IPS-NIHi7 (cell line): ENCODE data around the gene CACFD1.
"Not testable (repeated sequence)": the region's sequence is repeated elsewhere in the genome, so short reads cannot be mapped to it uniquely, and the experiment has no call there.

Experiments
- DNase-seq: peaks from one replicate; pipeline ENCODE4 v3.0.0; 2012; ENCODE audit warnings: mixed read lengths; ENCODE audit errors: extremely low spot score

Gene CACFD1

DNA sequence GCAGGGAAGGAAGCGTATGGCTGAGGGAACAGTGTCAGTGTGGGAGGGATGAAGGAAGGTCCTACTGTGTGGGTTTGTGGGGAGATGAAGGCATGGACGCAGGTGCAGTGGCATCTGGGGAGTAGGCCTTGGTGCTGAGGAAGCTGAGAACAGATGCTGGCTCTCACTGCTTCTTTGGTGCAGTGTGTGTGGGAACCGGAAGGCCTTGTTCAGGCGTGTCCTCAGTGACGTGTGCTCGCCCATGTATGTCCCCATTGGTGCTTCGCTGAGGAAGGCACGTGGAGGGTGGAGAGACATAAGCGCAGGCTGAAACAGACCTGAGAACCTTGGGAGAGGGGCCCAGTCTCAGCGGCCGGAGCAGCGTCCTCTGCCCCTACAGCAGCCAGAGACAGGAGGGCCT is 18.9 kb upstream of the CACFD1 start:
- DNase-seq: no peak

DNA sequence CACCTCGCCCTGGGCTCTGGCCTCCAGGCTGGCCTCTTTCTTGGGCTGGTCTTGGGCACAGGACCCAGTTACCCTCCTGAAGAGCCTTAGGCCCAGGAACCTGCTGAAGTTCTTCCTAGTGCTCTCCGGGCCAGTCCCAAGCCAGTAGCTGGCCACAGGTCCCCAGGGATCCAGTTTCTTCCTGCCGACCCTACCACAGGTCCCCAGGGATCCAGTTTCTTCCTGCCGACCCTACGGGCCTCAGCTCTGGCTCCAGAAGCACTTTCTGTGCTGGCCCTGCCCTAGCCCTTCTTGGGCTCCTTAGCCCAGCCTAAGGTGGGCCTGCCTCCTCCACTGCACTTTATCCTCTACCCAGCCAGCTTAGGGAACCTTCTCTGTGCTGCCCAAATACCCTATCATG is 18.2 kb upstream of the CACFD1 start:
- DNase-seq: no peak

- DNase-seq: no peak
Measured at GRCh38 chr9:133443248-133443647, 16.5 kb upstream of the CACFD1 start.

GRCh38 chr9:133443982-133444381 is 15.8 kb upstream of the CACFD1 start:
- no peak for DNase-seq

GRCh38 chr9:133445293-133445969 is 14.3 kb upstream of the CACFD1 start:
- no peak for DNase-seq

GRCh38 chr9:133448487-133448972 is 11.2 kb upstream of the CACFD1 start:
- no peak for DNase-seq

DNA sequence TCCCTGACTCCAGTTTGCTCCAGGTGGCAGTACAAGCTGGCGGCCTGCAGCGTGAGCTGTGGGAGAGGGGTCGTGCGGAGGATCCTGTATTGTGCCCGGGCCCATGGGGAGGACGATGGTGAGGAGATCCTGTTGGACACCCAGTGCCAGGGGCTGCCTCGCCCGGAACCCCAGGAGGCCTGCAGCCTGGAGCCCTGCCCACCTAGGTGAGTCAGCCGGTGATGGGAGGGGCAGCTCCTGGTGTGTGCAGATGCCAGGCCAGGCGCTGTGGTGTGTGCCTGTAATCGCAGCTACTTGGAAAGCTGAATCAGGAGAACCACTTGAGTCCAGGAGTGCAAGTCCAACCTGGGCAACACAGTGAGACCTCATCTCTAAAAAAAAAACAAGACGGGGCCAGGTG is 10.0 kb upstream of the CACFD1 start:
- DNase-seq: no peak

DNA sequence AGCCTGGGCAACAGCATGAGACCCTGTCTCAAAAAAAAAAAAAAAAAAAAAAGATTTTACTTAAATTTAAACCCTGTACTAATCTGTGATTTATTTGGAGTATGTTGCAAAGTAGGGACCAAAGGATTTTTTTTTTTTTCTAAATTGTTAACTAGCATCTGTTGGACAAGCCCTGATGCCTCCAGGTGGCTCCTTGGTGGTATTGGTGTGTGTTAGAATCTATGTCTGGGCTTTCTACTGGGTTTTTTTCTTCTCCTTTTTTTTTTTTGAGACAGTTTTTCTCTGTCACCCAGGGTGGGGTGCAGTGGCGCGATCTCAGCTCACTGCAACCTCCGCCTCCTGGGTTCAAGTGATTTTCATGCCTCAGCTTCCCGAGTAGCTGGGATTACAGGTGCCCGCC is 7.9 kb upstream of the CACFD1 start:
- not testable (repeated sequence) for DNase-seq

GRCh38 chr9:133452562-133452961 is 7.2 kb upstream of the CACFD1 start:
- DNase-seq: no peak

GRCh38 chr9:133453651-133454050 is 6.1 kb upstream of the CACFD1 start:
- DNase-seq: no peak

GRCh38 chr9:133454325-133454724 is 5.5 kb upstream of the CACFD1 start:
- DNase-seq: no peak

- DNase-seq: no peak
Measured at GRCh38 chr9:133454943-133455673, 4.7 kb upstream of the CACFD1 start.

- DNase-seq: no peak
Measured at GRCh38 chr9:133455936-133456335, 3.8 kb upstream of the CACFD1 start.

GRCh38 chr9:133456409-133456808 is 3.4 kb upstream of the CACFD1 start:
- no peak for DNase-seq

DNA sequence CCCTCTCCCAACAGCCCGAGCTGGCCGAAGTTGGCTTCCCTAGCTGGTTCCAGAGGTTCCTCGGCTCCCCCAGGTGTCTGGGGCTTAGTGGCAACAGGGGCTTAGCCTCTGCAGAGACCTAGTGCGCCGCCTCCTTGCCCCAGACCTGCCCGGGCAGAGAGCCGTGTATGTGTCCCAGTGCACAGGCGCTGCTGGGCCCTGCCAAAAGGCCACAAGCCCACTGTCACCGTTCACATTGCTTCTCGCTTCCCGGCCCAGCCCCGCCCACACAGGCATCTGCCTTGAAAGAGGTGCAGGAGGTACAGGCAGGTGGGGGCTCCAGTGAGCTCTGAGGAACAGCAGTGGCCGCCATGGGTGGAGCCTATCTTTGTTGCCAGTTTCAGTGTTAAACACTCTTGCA is 2.5 kb upstream of the CACFD1 start:
- peak; percentile 40 for DNase-seq

DNA sequence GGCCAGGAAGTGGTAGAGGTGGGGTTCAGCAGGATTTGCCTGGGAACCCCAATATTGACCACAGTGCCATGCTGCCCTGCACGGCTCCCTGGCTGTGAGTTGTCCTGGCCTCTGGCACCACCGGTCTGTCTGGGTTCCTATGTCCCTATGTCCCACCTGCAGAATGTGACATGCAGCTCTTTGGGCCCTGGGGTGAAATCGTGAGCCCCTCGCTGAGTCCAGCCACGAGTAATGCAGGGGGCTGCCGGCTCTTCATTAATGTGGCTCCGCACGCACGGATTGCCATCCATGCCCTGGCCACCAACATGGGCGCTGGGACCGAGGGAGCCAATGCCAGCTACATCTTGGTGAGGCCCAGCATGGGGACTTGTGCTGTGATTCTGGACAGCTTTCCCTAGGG is 2.0 kb upstream of the CACFD1 start:
- no peak for DNase-seq

- no peak for DNase-seq
Measured at GRCh38 chr9:133458643-133459312, 1.0 kb upstream of the CACFD1 start.

GRCh38 chr9:133460405-133461175 is 812 bp downstream of the CACFD1 start:
- DNase-seq: peak; percentile 70

GRCh38 chr9:133461975-133462374 is 2.2 kb downstream of the CACFD1 start:
- no peak for DNase-seq

- peak; percentile 64 for DNase-seq
Measured at GRCh38 chr9:133463234-133463863, 3.6 kb downstream of the CACFD1 start.

DNA sequence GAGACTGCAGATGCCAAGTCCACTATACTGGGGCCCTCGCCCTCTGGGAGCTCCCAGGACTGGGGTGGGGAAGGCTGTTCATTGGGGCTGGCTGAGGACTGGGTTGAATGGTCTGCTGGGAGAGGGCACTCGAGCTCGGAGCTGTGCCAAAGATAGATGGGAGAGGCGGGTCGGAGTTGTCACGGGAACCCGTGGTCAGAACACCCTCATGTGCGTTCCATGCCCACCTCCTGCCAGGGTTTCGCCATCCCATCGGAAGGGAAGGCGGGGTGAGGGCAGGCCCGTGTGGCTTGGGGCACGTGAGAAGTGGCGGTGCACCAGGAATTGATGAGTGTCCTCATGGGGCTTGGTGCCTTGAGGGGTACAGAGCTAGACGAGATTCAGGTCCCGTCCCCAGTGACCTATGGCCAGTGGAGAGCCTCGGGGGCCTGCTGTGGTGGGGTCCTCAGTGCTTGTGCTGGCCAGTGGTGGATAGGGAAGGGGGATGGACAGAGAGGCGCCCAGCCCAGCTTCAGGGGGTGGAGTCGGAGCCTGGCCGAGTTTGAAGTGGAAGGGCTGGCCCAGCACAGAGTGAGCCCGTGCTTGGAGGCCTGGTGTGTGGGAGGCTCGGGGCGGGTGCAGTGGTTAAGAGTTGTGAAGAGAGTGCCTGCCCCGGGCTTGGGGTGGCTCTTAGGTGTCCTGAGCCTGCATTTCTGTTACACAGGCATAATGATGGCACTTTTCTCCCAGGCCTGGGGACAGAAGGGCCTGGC is 4.3 kb downstream of the CACFD1 start:
- DNase-seq: no peak
